Ascending aorta (tissue), 2 donors: ENCODE data around the gene KLHDC8B. TPM values are rescaled to one million over a fixed set of nuclear protein-coding genes. Genes with fewer than 3 reads are reported as not detected.
A peak's percentile ranks its signal among the peaks of the same experiment; 100 is the strongest.

Experiments
- DNase-seq, 2 donors: peaks; one replicate each; pipeline ENCODE4 v3.0.0-alpha.2; 2019; ENCODE audit warnings: low spot score in 2 of 2
- H3K27ac ChIP-seq, 2 donors: fragments of 200-600 bp; sonication (generic); one replicate each; pipeline ENCODE4 v1.5.1; 2016 to 2017; ENCODE audit warnings: mild to moderate bottlenecking in 1 of 2
- H3K27me3 ChIP-seq: fragments of 200-600 bp; sonication (generic); one replicate; pipeline ENCODE4 v1.5.1; 2017
- H3K36me3 ChIP-seq, 2 donors: fragments of 200-600 bp; sonication (generic); one replicate each; pipeline ENCODE4 v1.5.1; 2016
- H3K4me1 ChIP-seq, 2 donors: fragments of 200-600 bp; sonication (generic); one replicate each; pipeline ENCODE4 v1.5.1; 2016 to 2017; ENCODE audit warnings: mild to moderate bottlenecking in 1 of 2
- H3K4me3 ChIP-seq, 2 donors: fragments of 200-600 bp; sonication (generic); one replicate each; pipeline ENCODE4 v1.5.1; 2016 to 2017; ENCODE audit warnings: mild to moderate bottlenecking in 1 of 2
- H3K9me3 ChIP-seq, 2 donors: fragments of 200-600 bp; sonication (generic); one replicate each; pipeline ENCODE4 v1.5.1; 2016
- intact Hi-C: fragments of 100-400 bp; cut with DNase I; formaldehyde crosslinking; loops from one replicate; pipeline ENCODE4 v1.15.1; 2023
- total RNA-seq: library from RNA; depleted of rRNA; stranded (reverse); fragments of >200 nt; gene quantifications from one replicate; pipeline ENCODE4 v1.1.0, GENCODE V29; 2016
- TF ChIP-seq, protein P1 (sequence below), 3 experiments: fragments of 200-600 bp in 2 of 3; fragments of 450-650 bp in 1 of 3; sonication (generic) in 2 of 3; IDR thresholded peaks; one replicate each; pipeline ENCODE4 v1.5.1; 2016 to 2019; ENCODE audit warnings: antibody characterized with exemption in 3 of 3, mild to moderate bottlenecking in 1 of 3, moderate library complexity in 1 of 3

The KLHDC8B gene
- 57.5 TPM for total RNA-seq

- H3K27me3 ChIP-seq: no peaks in the 10 kb centered on the region
- intact Hi-C loops: loop anchor here (1.0 to 2.0 kb wide), 4 partner anchors 38 to 299 kb away; partner anchors contain the start of genes C3orf62, DAG1 and LAMB2
- peaks cover 18 to 37% of the 10 kb centered on the region in 2 donors for H3K4me1 ChIP-seq
- no peaks in the 10 kb centered on the region for H3K9me3 ChIP-seq
- TF ChIP-seq, protein P1, sequence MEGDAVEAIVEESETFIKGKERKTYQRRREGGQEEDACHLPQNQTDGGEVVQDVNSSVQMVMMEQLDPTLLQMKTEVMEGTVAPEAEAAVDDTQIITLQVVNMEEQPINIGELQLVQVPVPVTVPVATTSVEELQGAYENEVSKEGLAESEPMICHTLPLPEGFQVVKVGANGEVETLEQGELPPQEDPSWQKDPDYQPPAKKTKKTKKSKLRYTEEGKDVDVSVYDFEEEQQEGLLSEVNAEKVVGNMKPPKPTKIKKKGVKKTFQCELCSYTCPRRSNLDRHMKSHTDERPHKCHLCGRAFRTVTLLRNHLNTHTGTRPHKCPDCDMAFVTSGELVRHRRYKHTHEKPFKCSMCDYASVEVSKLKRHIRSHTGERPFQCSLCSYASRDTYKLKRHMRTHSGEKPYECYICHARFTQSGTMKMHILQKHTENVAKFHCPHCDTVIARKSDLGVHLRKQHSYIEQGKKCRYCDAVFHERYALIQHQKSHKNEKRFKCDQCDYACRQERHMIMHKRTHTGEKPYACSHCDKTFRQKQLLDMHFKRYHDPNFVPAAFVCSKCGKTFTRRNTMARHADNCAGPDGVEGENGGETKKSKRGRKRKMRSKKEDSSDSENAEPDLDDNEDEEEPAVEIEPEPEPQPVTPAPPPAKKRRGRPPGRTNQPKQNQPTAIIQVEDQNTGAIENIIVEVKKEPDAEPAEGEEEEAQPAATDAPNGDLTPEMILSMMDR (IDR thresholded peaks at IDR 0.05): peak; percentile 93 to 98 (median 96)
- peaks cover 8 to 12% of the 10 kb centered on the region in 2 donors for H3K36me3 ChIP-seq
- peak; percentile 55 to 91 for DNase-seq
- peak within 1 kb of the TSS; percentile 82 to 92 for H3K27ac ChIP-seq
- peak within 1 kb of the TSS; percentile 70 to 75 for H3K4me3 ChIP-seq
Observed at GRCh38 chr3:49171119-49171774, at the start of gene KLHDC8B. TSS of gene KLHDC8B (plus strand) at chr3:49171598. CDS start at chr3:49172770, 1,172 bp downstream.

- intact Hi-C loops: loop anchor here (5.0 kb wide), 1 partner anchor 665 kb away; the partner anchor contains the start of gene IP6K1
- H3K36me3 ChIP-seq: peaks cover 72 to 74% of the 10 kb centered on the region in 2 donors
Observed at GRCh38 chr3:49122022-49122421, 49.4 kb upstream of the KLHDC8B start.

DNA sequence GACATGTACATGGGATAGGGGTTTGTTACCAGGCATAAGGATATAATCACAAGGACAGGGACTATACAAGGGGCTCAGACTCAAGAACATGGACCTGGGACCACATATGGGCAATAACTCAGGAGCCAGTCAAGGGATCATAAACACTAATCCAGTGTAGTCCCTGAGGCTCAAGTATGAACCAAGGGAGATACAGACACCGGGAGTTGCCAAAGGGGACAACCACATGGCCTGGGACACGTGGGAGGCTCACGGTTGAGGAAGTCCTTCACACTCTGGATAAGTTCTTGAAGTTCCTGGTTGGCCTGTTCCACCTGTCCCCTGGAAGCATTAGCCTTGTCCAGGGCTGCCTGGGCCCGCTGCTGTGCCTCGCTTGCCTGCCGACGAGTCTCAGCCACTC lies 48.9 kb upstream of the KLHDC8B start:
- H3K27ac ChIP-seq: no peak overlapping the region
- no peaks in the 10 kb centered on the region for H3K27me3 ChIP-seq
- intact Hi-C loops: loop anchor here (5.0 kb wide), 1 partner anchor 665 kb away; the partner anchor contains the start of gene IP6K1
- no peak for DNase-seq
- peaks cover 71 to 74% of the 10 kb centered on the region in 2 donors for H3K36me3 ChIP-seq
- no peak overlapping the region for H3K4me3 ChIP-seq
- peaks cover 15 to 19% of the 10 kb centered on the region in 2 donors for H3K4me1 ChIP-seq
- no peaks in the 10 kb centered on the region for H3K9me3 ChIP-seq
- TF ChIP-seq, protein P1 (IDR thresholded peaks at IDR 0.05): no peak

More at GRCh38 chr3:49122022-49122421, 49.4 kb upstream of the KLHDC8B start:
- Histone ChIP-seq H3K27ac (no peak overlapping the region), H3K9me3 (no peaks in the 10 kb centered on the region), H3K27me3 (no peaks in the 10 kb centered on the region), H3K4me3 (no peak overlapping the region), H3K4me1 (peaks cover 15 to 19% of the 10 kb centered on the region in 2 donors)
- DNase-seq: no peak
- TF ChIP-seq, protein P1 (IDR thresholded peaks at IDR 0.05): no peak

DNA sequence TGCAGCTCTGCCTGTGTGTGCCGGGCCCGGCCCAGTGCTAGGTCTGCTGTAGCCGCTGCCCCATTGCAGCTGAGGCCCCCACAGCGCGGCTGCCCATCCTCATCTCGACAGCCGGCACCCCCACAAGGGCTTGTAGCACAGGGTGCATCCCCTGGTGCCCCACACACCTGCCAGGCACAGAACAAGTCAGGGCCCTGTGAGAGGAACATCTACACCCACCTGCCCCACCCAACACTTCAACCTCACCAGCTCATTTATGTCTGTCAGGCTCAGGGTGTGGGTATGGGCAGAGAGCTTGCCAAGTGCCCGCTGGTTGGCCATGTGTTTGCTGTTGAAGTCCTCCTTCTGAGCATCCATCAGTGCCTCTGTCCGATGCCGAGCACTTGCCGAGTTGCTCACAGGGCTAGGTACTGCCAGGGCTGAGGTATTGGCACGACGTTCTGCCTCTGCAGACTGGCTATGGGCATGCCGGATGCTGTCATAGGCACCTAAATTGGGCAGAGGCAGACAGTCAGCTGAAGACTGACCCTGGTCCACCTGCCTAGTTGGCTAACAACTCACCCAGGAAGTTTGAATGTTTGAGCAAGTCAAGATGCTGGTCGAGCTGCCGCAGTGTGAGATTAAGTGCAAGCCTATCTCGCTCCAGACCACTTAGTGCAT lies 48.4 kb upstream of the KLHDC8B start:
- intact Hi-C loops: loop anchor here (5.0 kb wide), 1 partner anchor 664 kb away; the partner anchor contains the start of gene IP6K1
- peaks cover 67 to 73% of the 10 kb centered on the region in 2 donors for H3K36me3 ChIP-seq

DNA sequence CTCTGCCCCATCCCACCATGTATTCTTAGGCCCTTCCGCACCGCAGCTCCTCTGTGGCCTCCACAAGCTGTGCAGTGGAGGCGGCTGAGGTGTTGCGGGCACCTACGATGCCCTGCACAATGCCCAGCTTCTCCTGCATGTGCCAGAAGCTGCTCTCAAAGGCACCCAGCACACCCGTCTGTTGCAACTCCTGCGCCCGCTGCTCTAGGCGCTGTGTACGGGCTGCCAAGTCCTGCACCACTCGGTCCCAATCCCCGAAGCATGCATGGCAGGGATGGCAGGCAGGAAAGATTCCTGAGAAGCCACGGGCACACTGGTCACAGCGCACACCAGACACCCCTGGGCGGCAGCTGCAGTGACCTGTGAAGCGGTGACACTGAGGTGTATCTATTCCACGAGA lies 47.7 kb upstream of the KLHDC8B start:
- H3K36me3 ChIP-seq: peaks cover 67 to 74% of the 10 kb centered on the region in 2 donors
- no peaks in the 10 kb centered on the region for H3K27me3 ChIP-seq
- no peak overlapping the region for H3K27ac ChIP-seq
- intact Hi-C loops: loop anchor here (5.0 kb wide), 1 partner anchor 664 kb away; the partner anchor contains the start of gene IP6K1
- H3K4me3 ChIP-seq: no peak overlapping the region
- DNase-seq: no peak
- TF ChIP-seq, protein P1 (IDR thresholded peaks at IDR 0.05): no peak
- no peaks in the 10 kb centered on the region for H3K9me3 ChIP-seq
- H3K4me1 ChIP-seq: peaks cover 14 to 16% of the 10 kb centered on the region in 2 donors

More for the DNA sequence above, 48.4 kb upstream of the KLHDC8B start:
- Histone ChIP-seq H3K27ac (no peak overlapping the region), H3K27me3 (no peaks in the 10 kb centered on the region), H3K4me3 (no peak overlapping the region), H3K4me1 (peaks cover 15 to 19% of the 10 kb centered on the region in 2 donors), H3K9me3 (no peaks in the 10 kb centered on the region)
- TF ChIP-seq, protein P1 (IDR thresholded peaks at IDR 0.05): no peak
- DNase-seq: no peak
